Transverse colon (tissue), 4 donors: ENCODE data around the gene MED7. TPM values are rescaled to one million over a fixed set of nuclear protein-coding genes. Genes with fewer than 3 reads are reported as not detected.

Experiments
- DNase-seq: peaks from one replicate; pipeline ENCODE4 v3.0.0-alpha.2; 2019
- H3K27ac ChIP-seq, 4 donors: fragments of 200-600 bp; sonication (generic); 2 replicates each; pipeline ENCODE4 v1.5.1; 2016 to 2018; ENCODE audit warnings: inconsistent platforms in 4 of 4
- H3K27me3 ChIP-seq: fragments of 200-600 bp; sonication (generic); 2 replicates; pipeline ENCODE4 v1.5.1; 2017; ENCODE audit warnings: inconsistent platforms
- H3K36me3 ChIP-seq, 4 donors: fragments of 200-600 bp; sonication (generic); 2 replicates each; pipeline ENCODE4 v1.5.1; 2017 to 2019; ENCODE audit warnings: inconsistent platforms in 4 of 4
- H3K4me1 ChIP-seq, 4 donors: fragments of 200-600 bp; sonication (generic); 2 replicates each; pipeline ENCODE4 v1.5.1; 2017 to 2020; ENCODE audit warnings: inconsistent platforms in 4 of 4
- H3K4me3 ChIP-seq, 4 donors: fragments of 200-600 bp; sonication (generic); 1 replicate in 1 of 4; 2 replicates in 3 of 4; pipeline versions ENCODE4 v1.5.1 to v1.6.1; 2017 to 2019; ENCODE audit warnings: inconsistent platforms in 4 of 4
- H3K9me3 ChIP-seq, 2 donors: fragments of 200-600 bp; sonication (generic); 2 replicates each; pipeline ENCODE4 v1.5.1; 2017 to 2019; ENCODE audit warnings: inconsistent platforms in 2 of 2
- CTCF ChIP-seq, 5 experiments: fragments of 200-600 bp in 3 of 5; fragments of 450-650 bp in 2 of 5; sonication (generic) in 3 of 5; IDR thresholded peaks; 1 replicate in 2 of 5; 2 replicates in 3 of 5; pipeline ENCODE4 v1.5.1; 2016 to 2017; ENCODE audit warnings: antibody characterized with exemption in 5 of 5, inconsistent platforms in 3 of 5, mild to moderate bottlenecking in 2 of 5, moderate library complexity in 1 of 5
- EP300 ChIP-seq: sonication (generic); formaldehyde crosslinking; IDR thresholded peaks from one replicate; pipeline ENCODE4 v1.6.1; 2017; ENCODE audit warnings: antibody characterized with exemption, low read depth
- POLR2A ChIP-seq: fragments of 450-650 bp; IDR thresholded peaks from one replicate; pipeline ENCODE4 v1.6.1; 2016; ENCODE audit warnings: antibody characterized with exemption, mild to moderate bottlenecking, moderate library complexity
- POLR2AphosphoS5 ChIP-seq, 3 donors: sonication (generic); formaldehyde crosslinking; IDR thresholded peaks; one replicate each; pipeline ENCODE4 v1.6.1; 2016; ENCODE audit warnings: antibody characterized with exemption in 3 of 3
- WGBS, 2 donors: methylation state at CpG; one replicate each; pipeline ENCODE4 v1.1.5; 2018; ENCODE audit warnings: low coverage in 1 of 2; 5-methylcytosine and 5-hydroxymethylcytosine counted together
- in situ Hi-C, 4 donors: fragments of 200-750 bp; cut with MboI; loops; one replicate each; pipeline versions ENCODE4 v1.15.0 to v1.15.1; 2017; ENCODE audit warnings: low sequenced_read_pairs in 3 of 4, low pct_ligation_motif_present in 1 of 4, low pct_unique_long_range_greater_than_20kb in 1 of 4
- intact Hi-C: fragments of 100-400 bp; cut with DNase I; formaldehyde crosslinking; loops from one replicate; pipeline ENCODE4 v1.15.1; 2023; ENCODE audit warnings: low total_unique reads
- total RNA-seq, 4 donors: library from RNA; depleted of rRNA; stranded (reverse); fragments of >200 nt; gene quantifications; one replicate each; pipeline ENCODE4 v1.1.0, GENCODE V29; 2016

Gene MED7
- total RNA-seq, 4 donors from 2014 or later, result 10.0 to 12.1 (median 11.0) TPM; not detected in 1

GRCh38 chr5:157115012-157115411 is 27.7 kb downstream of the MED7 start:
- in situ Hi-C loops, result no loop called here
- Histone ChIP-seq H3K36me3 (no peaks in the 10 kb centered on the region), H3K27ac (no peak overlapping the region), H3K4me1 (no peaks in the 10 kb centered on the region), H3K4me3 (no peak overlapping the region), H3K27me3 (no peaks in the 10 kb centered on the region), H3K9me3 (no peaks in the 10 kb centered on the region)
- TF ChIP-seq POLR2A (no peak), EP300 (no peak), CTCF (IDR thresholded peaks at IDR 0.05) (no peak), POLR2AphosphoS5 (IDR thresholded peaks at IDR 0.05) (no peak)
- intact Hi-C loops, result no loop called here
- no peak for DNase-seq

- Histone ChIP-seq H3K9me3 (no peaks in the 10 kb centered on the region), H3K36me3 (no peaks in the 10 kb centered on the region), H3K4me1 (no peaks in the 10 kb centered on the region), H3K4me3 (no peak overlapping the region), H3K27me3 (no peaks in the 10 kb centered on the region), H3K27ac (no peak overlapping the region)
- 57 to 61% methylated on average over 5 of the region's 5 CpGs for WGBS, 2 donors
- no peak for TF ChIP-seq EP300
- TF ChIP-seq CTCF (IDR thresholded peaks at IDR 0.05), result no peak
- TF ChIP-seq POLR2A, result no peak
- intact Hi-C loops, result no loop called here
- in situ Hi-C loops, result no loop called here
- DNase-seq, result no peak
Observed at GRCh38 chr5:157113002-157113401, 29.7 kb downstream of the MED7 start.

DNA sequence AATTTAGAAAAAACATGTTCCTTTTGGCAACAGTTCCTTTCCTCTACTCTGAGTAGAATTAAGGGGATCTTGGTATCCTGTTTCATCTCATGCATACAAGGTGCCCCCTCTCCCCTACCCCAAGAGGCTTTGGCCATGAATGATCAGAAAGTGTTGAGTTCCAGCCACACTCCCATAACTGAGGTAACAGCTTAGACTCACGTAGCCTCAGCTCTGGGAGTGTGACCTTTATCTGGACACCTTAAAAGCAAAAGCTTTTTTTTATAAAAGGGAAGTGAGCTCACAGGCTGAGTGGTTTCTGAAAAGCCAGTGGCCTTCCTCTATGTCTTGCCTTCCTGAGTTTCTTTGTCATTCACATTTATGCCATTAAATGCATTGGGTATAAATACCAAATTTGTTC is 32.9 kb downstream of the MED7 start:
- no peak for DNase-seq
- TF ChIP-seq CTCF (IDR thresholded peaks at IDR 0.05) (no peak), POLR2A (no peak), EP300 (no peak), POLR2AphosphoS5 (IDR thresholded peaks at IDR 0.05) (no peak)
- Histone ChIP-seq H3K27ac (peak overlapping the region; percentile 51 to 57 (median 52)), H3K27me3 (no peaks in the 10 kb centered on the region), H3K36me3 (no peaks in the 10 kb centered on the region), H3K4me1 (no peaks in the 10 kb centered on the region), H3K9me3 (no peaks in the 10 kb centered on the region), H3K4me3 (no peak overlapping the region)
- in situ Hi-C loops (no loop called here), intact Hi-C loops (no loop called here)
- 62 to 78% methylated on average over 1 of the region's 1 CpG for WGBS, 2 donors

DNA sequence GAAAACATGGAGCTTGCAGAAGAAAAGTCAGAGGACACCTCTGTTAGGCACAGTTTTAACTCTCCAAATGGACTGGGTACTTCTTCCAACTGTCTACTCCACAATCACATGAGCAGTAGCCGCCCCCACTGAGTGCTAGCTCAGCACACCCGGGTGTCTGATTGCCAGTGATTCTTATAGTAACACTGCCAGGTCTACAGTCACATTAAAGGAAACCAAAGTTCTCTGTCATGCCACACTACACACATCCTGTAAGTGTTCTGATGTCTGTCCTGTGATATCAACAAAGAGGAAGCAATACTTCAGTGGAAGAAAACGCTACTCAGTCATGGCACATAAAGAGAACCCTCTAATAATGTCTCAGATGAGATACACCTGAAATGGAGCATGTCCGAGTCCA is 33.7 kb downstream of the MED7 start, which contains the start of gene HAVCR2:
HAVCR2 (minus strand) TSS at position 69 of the 400 bp plus-strand sequence; CDS start at position 8, 61 bp downstream.
- in situ Hi-C loops (no loop called here), intact Hi-C loops (no loop called here)
- WGBS, 2 donors, result 49 to 80% methylated on average over 1 to 4 of the region's 4 CpGs
- TF ChIP-seq POLR2A (peak; percentile 52), POLR2AphosphoS5 (IDR thresholded peaks at IDR 0.05) (peak in 2 of 3 donors; percentile 21 to 54), CTCF (IDR thresholded peaks at IDR 0.05) (no peak), EP300 (no peak)
- peak within 1 kb of the TSS in 1 of 4 donors; percentile 30 for H3K4me3 ChIP-seq
- no peaks in the 10 kb centered on the region for H3K4me1 ChIP-seq
- H3K9me3 ChIP-seq, result no peaks in the 10 kb centered on the region
- H3K36me3 ChIP-seq, result no peaks in the 10 kb centered on the region
- peak within 1 kb of the TSS; percentile 51 to 57 (median 52) for H3K27ac ChIP-seq
- peak; percentile 42 for DNase-seq
- H3K27me3 ChIP-seq, result no peaks in the 10 kb centered on the region
